Muscle layer of colon (tissue), 2 donors: ENCODE measurements around the gene ALG12.

Experiments used
- H3K27ac ChIP-seq: one replicate; pipeline ENCODE4 v1.7.0; 2013; ENCODE audit warnings: low read depth, mild to moderate bottlenecking, low read length, moderate library complexity
- H3K27me3 ChIP-seq, 2 donors: one replicate each; pipeline ENCODE4 v1.7.0; 2013; ENCODE audit warnings: low read length in 2 of 2, mild to moderate bottlenecking in 2 of 2; ENCODE audit not compliant: insufficient read depth in 2 of 2, control insufficient read depth in 1 of 2
- H3K36me3 ChIP-seq: one replicate; pipeline ENCODE4 v1.7.0; 2013; ENCODE audit warnings: mild to moderate bottlenecking, low read length; ENCODE audit not compliant: insufficient read depth
- H3K4me1 ChIP-seq: one replicate; pipeline ENCODE4 v1.7.0; 2013; ENCODE audit warnings: mild to moderate bottlenecking, low read length; ENCODE audit not compliant: insufficient read depth
- H3K4me3 ChIP-seq, 2 donors: one replicate each; pipeline ENCODE4 v1.7.0; 2013; ENCODE audit warnings: low read length in 2 of 2, low read depth in 1 of 2, mild to moderate bottlenecking in 1 of 2, moderate library complexity in 1 of 2
- H3K9ac ChIP-seq: one replicate; pipeline ENCODE4 v1.7.0; 2013; ENCODE audit warnings: low read length
- H3K9me3 ChIP-seq: one replicate; pipeline ENCODE4 v1.7.0; 2013; ENCODE audit warnings: mild to moderate bottlenecking, low read length
- donor health status: abdominal sarcoma.
- donor health status: Adenocarcinoma of cecum.

ALG12 gene

GRCh38 chr22:49930596-49931412 lies 12.6 kb upstream of the ALG12 start:
- H3K27me3 ChIP-seq, result peaks cover 0 to 10% of the 10 kb centered on the region in 2 donors
- no peaks in the 10 kb centered on the region for H3K9me3 ChIP-seq
- peaks cover 6% of the 10 kb centered on the region for H3K4me1 ChIP-seq
- H3K36me3 ChIP-seq, result no peaks in the 10 kb centered on the region
- no peak overlapping the region for H3K4me3 ChIP-seq
- no peak overlapping the region for H3K9ac ChIP-seq
- no peak overlapping the region for H3K27ac ChIP-seq

- Histone ChIP-seq H3K9ac (no peak overlapping the region), H3K4me1 (peaks cover 6% of the 10 kb centered on the region), H3K27ac (no peak overlapping the region), H3K4me3 (no peak overlapping the region), H3K36me3 (no peaks in the 10 kb centered on the region), H3K9me3 (no peaks in the 10 kb centered on the region), H3K27me3 (peaks cover 0 to 10% of the 10 kb centered on the region in 2 donors)
Measured at GRCh38 chr22:49929994-49930575, 11.8 kb upstream of the ALG12 start.

GRCh38 chr22:49929211-49929979 lies 11.2 kb upstream of the ALG12 start:
- peaks cover 6% of the 10 kb centered on the region for H3K4me1 ChIP-seq
- H3K4me3 ChIP-seq, result no peak overlapping the region
- H3K27me3 ChIP-seq, result peaks cover 0 to 10% of the 10 kb centered on the region in 2 donors
- no peak overlapping the region for H3K27ac ChIP-seq
- H3K9me3 ChIP-seq, result no peaks in the 10 kb centered on the region
- H3K9ac ChIP-seq, result no peak overlapping the region
- H3K36me3 ChIP-seq, result no peaks in the 10 kb centered on the region

- Histone ChIP-seq H3K27ac (no peak overlapping the region), H3K27me3 (peaks cover 0 to 10% of the 10 kb centered on the region in 2 donors), H3K9ac (no peak overlapping the region), H3K9me3 (no peaks in the 10 kb centered on the region), H3K4me1 (peaks cover 6% of the 10 kb centered on the region), H3K36me3 (no peaks in the 10 kb centered on the region), H3K4me3 (no peak overlapping the region)
Measured at GRCh38 chr22:49928555-49929210, 10.4 kb upstream of the ALG12 start.

GRCh38 chr22:49928185-49928495 lies 9.9 kb upstream of the ALG12 start:
- Histone ChIP-seq H3K27me3 (peaks cover 0 to 10% of the 10 kb centered on the region in 2 donors), H3K4me1 (peaks cover 6% of the 10 kb centered on the region), H3K27ac (no peak overlapping the region), H3K4me3 (no peak overlapping the region), H3K9me3 (no peaks in the 10 kb centered on the region), H3K9ac (no peak overlapping the region), H3K36me3 (no peaks in the 10 kb centered on the region)

GRCh38 chr22:49927483-49928184 lies 9.4 kb upstream of the ALG12 start:
- no peaks in the 10 kb centered on the region for H3K9me3 ChIP-seq
- no peak overlapping the region for H3K4me3 ChIP-seq
- H3K9ac ChIP-seq, result no peak overlapping the region
- H3K27me3 ChIP-seq, result peaks cover 0 to 10% of the 10 kb centered on the region in 2 donors
- no peak overlapping the region for H3K27ac ChIP-seq
- no peaks in the 10 kb centered on the region for H3K36me3 ChIP-seq
- peaks cover 6% of the 10 kb centered on the region for H3K4me1 ChIP-seq

- H3K4me3 ChIP-seq, result no peak overlapping the region
- H3K9me3 ChIP-seq, result no peaks in the 10 kb centered on the region
- no peaks in the 10 kb centered on the region for H3K36me3 ChIP-seq
- H3K9ac ChIP-seq, result no peak overlapping the region
- H3K27me3 ChIP-seq, result peaks cover 0 to 10% of the 10 kb centered on the region in 2 donors
- H3K4me1 ChIP-seq, result peaks cover 6% of the 10 kb centered on the region
- H3K27ac ChIP-seq, result no peak overlapping the region
Measured at GRCh38 chr22:49926916-49927315, 8.7 kb upstream of the ALG12 start.

- H3K36me3 ChIP-seq, result no peaks in the 10 kb centered on the region
- no peak overlapping the region for H3K27ac ChIP-seq
- H3K27me3 ChIP-seq, result peaks cover 0 to 10% of the 10 kb centered on the region in 2 donors
- H3K4me1 ChIP-seq, result peaks cover 6% of the 10 kb centered on the region
- H3K9ac ChIP-seq, result no peak overlapping the region
- H3K9me3 ChIP-seq, result no peaks in the 10 kb centered on the region
- H3K4me3 ChIP-seq, result no peak overlapping the region
Measured at GRCh38 chr22:49925525-49926128, 7.4 kb upstream of the ALG12 start.

- Histone ChIP-seq H3K9ac (no peak overlapping the region), H3K27me3 (peaks cover 0 to 10% of the 10 kb centered on the region in 2 donors), H3K9me3 (no peaks in the 10 kb centered on the region), H3K36me3 (no peaks in the 10 kb centered on the region), H3K4me1 (peaks cover 3% of the 10 kb centered on the region), H3K27ac (no peak overlapping the region), H3K4me3 (no peak overlapping the region)
Measured at GRCh38 chr22:49924113-49924833, 6.0 kb upstream of the ALG12 start.

- no peak overlapping the region for H3K4me3 ChIP-seq
- no peaks in the 10 kb centered on the region for H3K9me3 ChIP-seq
- H3K9ac ChIP-seq, result no peak overlapping the region
- H3K27me3 ChIP-seq, result peaks cover 0 to 2% of the 10 kb centered on the region in 2 donors
- H3K27ac ChIP-seq, result no peak overlapping the region
- peaks cover 8% of the 10 kb centered on the region for H3K4me1 ChIP-seq
- H3K36me3 ChIP-seq, result no peaks in the 10 kb centered on the region
Measured at GRCh38 chr22:49923445-49923844, 5.2 kb upstream of the ALG12 start.
